A673 (cell line): ENCODE measurements around the gene VAPA. TPM values are rescaled to one million over a fixed set of nuclear protein-coding genes. Genes with fewer than 3 reads are reported as not detected.

Experiments
- BruUV-seq: library from RNA; stranded (reverse); fragments of 400-500 nt; replicated peaks from 2 replicates; lab custom pipeline; 2021; lab: Mats Ljungman, UMichigan
- CTCF ChIA-PET: fragments of 300-600 bp; sonication (Branson Sonifier 250); formaldehyde crosslinking; loops from one replicate; lab custom pipeline; 2022; ENCODE audit warnings: antibody characterized with exemption; lab: Charles Lee
- POLR2A ChIA-PET: fragments of 300-600 bp; sonication (Branson Sonifier 250); formaldehyde crosslinking; loops from one replicate; lab custom pipeline; 2022; ENCODE audit warnings: antibody characterized with exemption; ENCODE audit not compliant: low non-redundant PET; lab: Charles Lee
- DNase-seq: peaks from one replicate; pipeline ENCODE4 v3.0.0-alpha.2; 2015; ENCODE audit warnings: low spot score
- H3K27ac ChIP-seq: fragments of 200-600 bp; sonication (generic); 2 replicates; pipeline ENCODE4 v1.5.1; 2016; ENCODE audit warnings: mixed run types, low read depth, mild to moderate bottlenecking, mixed read lengths, antibody characterized with exemption, low read length; ENCODE audit not compliant: poor library complexity, severe bottlenecking
- H3K27me3 ChIP-seq: fragments of 200-600 bp; sonication (generic); replicated peaks from 2 replicates; pipeline ENCODE4 v1.6.1; 2017; ENCODE audit warnings: mixed run types, low read depth, mild to moderate bottlenecking, mixed read lengths, antibody characterized with exemption, low read length; ENCODE audit not compliant: insufficient read depth, poor library complexity
- H3K36me3 ChIP-seq: fragments of 200-600 bp; sonication (generic); 2 replicates; pipeline ENCODE4 v1.6.1; 2016; ENCODE audit warnings: mixed run types, mild to moderate bottlenecking, mixed read lengths, antibody characterized with exemption, low read length; ENCODE audit not compliant: insufficient read depth, poor library complexity, severe bottlenecking
- H3K4me1 ChIP-seq: fragments of 200-600 bp; sonication (generic); 2 replicates; pipeline ENCODE4 v1.6.1; 2017; ENCODE audit warnings: mixed run types, mild to moderate bottlenecking, mixed read lengths, antibody characterized with exemption, low read length; ENCODE audit not compliant: insufficient read depth, poor library complexity, severe bottlenecking
- H3K4me3 ChIP-seq: fragments of 200-600 bp; sonication (generic); 2 replicates; pipeline ENCODE4 v1.5.1; 2016; ENCODE audit warnings: low read depth, mixed run types, mild to moderate bottlenecking, mixed read lengths, low read length; ENCODE audit not compliant: poor library complexity, severe bottlenecking
- H3K9me3 ChIP-seq: fragments of 200-600 bp; sonication (generic); 2 replicates; pipeline ENCODE4 v1.6.1; 2016; ENCODE audit warnings: mixed run types, low read depth, mild to moderate bottlenecking, mixed read lengths, antibody characterized with exemption, low read length; ENCODE audit not compliant: poor library complexity, severe bottlenecking
- CTCF ChIP-seq: fragments of 300-800, 200-600 bp; sonication (generic); conservative IDR thresholded peaks from 2 replicates; pipeline ENCODE4 v1.5.1; 2017; ENCODE audit warnings: low read depth, mild to moderate bottlenecking, antibody characterized with exemption, low read length, moderate library complexity, mixed read lengths
- EZH2 ChIP-seq: fragments of 200-600 bp; sonication (generic); IDR thresholded peaks from 2 replicates; pipeline ENCODE4 v1.6.1; 2017; ENCODE audit warnings: borderline replicate concordance, low read depth, mild to moderate bottlenecking, mixed read lengths, antibody characterized with exemption, low read length; ENCODE audit not compliant: poor library complexity, severe bottlenecking
- intact Hi-C: fragments of 100-400 bp; cut with micrococcal nuclease; formaldehyde crosslinking; loops from one replicate; pipeline ENCODE4 v1.10.0; 2022; ENCODE audit not compliant: unreplicated experiment
- total RNA-seq: library from RNA; stranded (reverse); gene quantifications from 2 replicates; pipeline ENCODE4 v1.2.3, GENCODE V29; 2021

Gene VAPA
- total RNA-seq, 1 experiment from 2014 or later, result 185 TPM

DNA sequence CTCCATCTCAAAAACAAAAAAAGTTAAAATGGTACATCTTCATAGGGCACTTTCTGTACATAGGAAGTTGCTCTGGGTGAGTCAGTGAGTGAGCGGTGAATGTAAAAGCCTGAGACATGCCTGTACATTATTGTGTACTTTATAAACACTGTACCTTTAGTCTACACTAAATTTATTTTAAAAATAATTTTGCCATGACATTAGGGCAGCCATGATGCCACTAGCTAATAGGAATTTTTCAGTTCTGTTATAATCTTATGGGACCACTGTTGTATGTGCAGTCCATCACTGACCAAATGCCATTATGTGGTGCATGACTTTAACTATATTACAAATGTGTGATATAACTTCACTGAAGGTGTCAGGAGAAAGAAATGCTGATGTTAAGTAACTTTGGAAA, 39.1 kb upstream of the VAPA start:
- intact Hi-C loops, result no loop called here
- no TSS peak for BruUV-seq
- CTCF ChIA-PET, result no interaction called here

DNA sequence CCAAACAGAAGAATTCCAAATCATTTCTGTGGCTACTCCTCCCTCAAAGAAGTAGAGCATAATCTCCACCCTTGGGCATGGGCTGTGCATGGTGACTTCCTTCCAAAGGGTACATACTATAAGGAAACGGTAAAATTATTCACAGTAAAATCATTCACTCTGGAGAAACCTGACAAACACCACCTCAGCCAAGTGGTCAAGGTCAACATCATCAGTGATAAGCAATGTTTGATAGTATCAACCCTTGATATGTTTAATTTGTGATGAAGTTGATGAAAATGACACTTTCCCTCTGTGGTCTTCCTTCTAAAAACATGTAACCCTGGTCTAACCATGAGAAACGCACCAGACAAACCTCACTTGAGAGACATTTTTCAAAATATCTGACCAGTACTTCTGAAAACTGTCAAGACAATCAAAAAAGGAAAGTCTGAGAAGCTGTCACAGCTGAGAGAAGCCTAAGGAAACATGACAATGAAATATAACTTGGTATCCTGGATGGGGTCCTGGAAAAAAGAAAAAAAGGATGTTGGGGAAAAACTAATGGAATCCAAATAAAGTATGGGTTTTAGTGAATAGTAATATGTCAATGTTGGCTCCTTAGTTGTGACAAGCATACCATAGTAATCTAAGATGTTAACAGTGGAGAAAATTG, 37.5 kb upstream of the VAPA start:
- no peaks in the 10 kb centered on the region for H3K27me3 ChIP-seq
- H3K9me3 ChIP-seq, result no peaks in the 10 kb centered on the region
- intact Hi-C loops, result no loop called here
- BruUV-seq, result no TSS peak
- ChIA-PET CTCF (no interaction called here), POLR2A (interaction anchor here (0.6 kb wide), 1 partner anchor 13 kb away, joined by 4 read pairs; no protein-coding TSS in a partner anchor)
- DNase-seq, result no peak
- H3K4me1 ChIP-seq, result peaks cover 22% of the 10 kb centered on the region
- no peaks in the 10 kb centered on the region for H3K36me3 ChIP-seq
- no peak overlapping the region for H3K4me3 ChIP-seq
- no peak for TF ChIP-seq CTCF
- no peak for TF ChIP-seq EZH2
- H3K27ac ChIP-seq, result peak overlapping the region; percentile 95

More for the DNA sequence above, 39.1 kb upstream of the VAPA start:
- Histone ChIP-seq H3K27ac (no peak overlapping the region), H3K4me1 (peaks cover 33% of the 10 kb centered on the region), H3K27me3 (no peaks in the 10 kb centered on the region), H3K4me3 (no peak overlapping the region), H3K36me3 (no peaks in the 10 kb centered on the region), H3K9me3 (no peaks in the 10 kb centered on the region)
- TF ChIP-seq CTCF, result no peak
- TF ChIP-seq EZH2, result no peak
- DNase-seq, result no peak
- POLR2A ChIA-PET, result no interaction called here

DNA sequence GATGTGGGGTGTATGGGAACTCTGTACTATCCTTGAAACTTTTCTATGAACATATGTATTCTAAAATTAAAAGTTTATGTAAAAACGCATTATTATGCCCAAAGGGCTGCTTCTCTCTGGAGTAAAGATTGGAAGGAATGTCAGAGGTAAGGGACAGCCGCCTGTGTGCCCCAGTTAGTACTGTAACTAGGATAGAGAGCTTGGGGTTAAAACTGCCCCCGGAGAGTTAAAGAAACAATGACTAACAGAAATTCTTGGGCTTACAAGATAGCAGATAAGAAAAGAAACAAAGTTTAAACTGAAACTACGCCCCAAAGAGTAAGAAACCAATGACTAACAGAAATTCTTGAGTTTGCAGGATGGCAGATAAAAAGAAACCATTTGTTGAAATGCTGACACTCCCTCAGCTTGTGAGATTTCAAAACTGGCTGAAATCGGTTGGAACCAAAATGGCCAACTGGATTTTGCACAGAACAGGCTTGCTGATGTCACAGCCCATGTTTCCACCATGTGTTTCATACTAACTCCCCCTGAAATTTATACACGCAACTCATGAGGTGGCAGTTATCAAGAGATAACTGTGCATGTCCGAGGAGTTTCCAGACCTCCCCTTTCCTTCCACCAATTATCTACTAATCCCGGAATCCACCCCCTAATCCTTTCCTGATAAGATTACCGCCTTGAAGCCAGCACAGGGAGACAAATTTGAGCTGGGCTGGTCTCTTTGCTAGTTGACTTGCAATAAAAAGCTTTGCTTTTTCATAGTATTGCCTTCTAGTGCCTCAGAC, 36.8 kb upstream of the VAPA start:
- H3K9me3 ChIP-seq, result no peaks in the 10 kb centered on the region
- ChIA-PET CTCF (no interaction called here), POLR2A (interaction anchor here (0.7 kb wide), 2 partner anchors 37 to 573 kb away, joined by 3 read pairs; partner anchors contain the start of gene VAPA)
- peak; percentile 97 for DNase-seq
- intact Hi-C loops, result no loop called here
- H3K4me3 ChIP-seq, result peak overlapping the region; percentile 3
- no peaks in the 10 kb centered on the region for H3K27me3 ChIP-seq
- H3K36me3 ChIP-seq, result no peaks in the 10 kb centered on the region
- TSS peak; percentile 99 for BruUV-seq
- H3K4me1 ChIP-seq, result peaks cover 22% of the 10 kb centered on the region
- TF ChIP-seq CTCF (no peak), EZH2 (no peak)
- H3K27ac ChIP-seq, result peak overlapping the region; percentile 95
